Mesothelial cell of epicardium (in vitro differentiated cells): Measurements from ENCODE around the gene UTP14C. TPM values are rescaled to one million over a fixed set of nuclear protein-coding genes. Genes with fewer than 3 reads are reported as not detected.
A peak's percentile ranks its signal among the peaks of the same experiment; 100 is the strongest.

Source experiments
- DNase-seq, 2 experiments: peaks; one replicate each; pipeline ENCODE4 v3.0.0; 2021; ENCODE audit warnings: low spot score in 2 of 2; ENCODE audit not compliant: unreplicated experiment in 2 of 2
- H3K27ac Mint-ChIP-seq: 2 replicates; pipeline ENCODE4 v1.8.0; 2021; ENCODE audit warnings: mixed read lengths
- H3K27me3 Mint-ChIP-seq: 2 replicates; pipeline ENCODE4 v1.8.0; 2021; ENCODE audit warnings: low read depth, mixed read lengths
- H3K36me3 Mint-ChIP-seq: 2 replicates; pipeline ENCODE4 v1.8.0; 2021; ENCODE audit warnings: mixed read lengths
- H3K4me1 Mint-ChIP-seq: 2 replicates; pipeline ENCODE4 v1.8.0; 2021; ENCODE audit warnings: mixed read lengths
- H3K4me3 Mint-ChIP-seq: 2 replicates; pipeline ENCODE4 v1.8.0; 2021; ENCODE audit warnings: mild to moderate bottlenecking, moderate library complexity, mixed read lengths
- H3K9me3 Mint-ChIP-seq: 2 replicates; pipeline ENCODE4 v1.8.0; 2021; ENCODE audit warnings: mixed read lengths
- total RNA-seq: library from RNA; stranded (reverse); gene quantifications from 3 replicates; pipeline ENCODE4 v1.2.1, GENCODE V29; 2021
- TF ChIP-seq, protein P1 (sequence below): fragments of 200-600 bp; sonication (generic); IDR thresholded peaks from one replicate; pipeline ENCODE4 v1.5.0; 2021; ENCODE audit warnings: antibody characterized with exemption; ENCODE audit not compliant: unreplicated experiment

UTP14C gene
- total RNA-seq, 1 donor from 2014 or later: 27.1 TPM

DNA sequence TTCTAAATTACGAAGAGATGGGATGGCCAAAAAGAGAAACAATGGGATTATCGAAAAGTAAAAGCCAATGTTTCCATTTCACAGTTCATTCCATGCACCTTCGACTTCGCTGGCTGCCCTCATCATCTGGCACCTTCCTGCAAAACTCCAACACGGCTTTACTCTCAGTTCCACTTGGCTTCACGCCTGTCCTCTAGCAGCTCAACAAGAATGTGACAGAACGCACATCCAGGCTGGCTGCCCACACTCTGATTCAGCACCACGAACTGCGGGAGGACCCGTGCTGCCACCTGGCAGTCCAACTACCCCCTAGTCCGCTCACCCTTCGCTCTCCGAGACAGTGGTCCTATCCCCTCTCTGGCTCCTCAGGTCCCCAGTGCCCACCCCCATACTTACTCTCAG, 25.0 kb upstream of the UTP14C start:
- H3K4me3 Mint-ChIP-seq: peak overlapping the region; percentile 3
- peaks cover 75% of the 10 kb centered on the region for H3K4me1 Mint-ChIP-seq
- H3K36me3 Mint-ChIP-seq: no peaks in the 10 kb centered on the region
- H3K9me3 Mint-ChIP-seq: no peaks in the 10 kb centered on the region
- TF ChIP-seq, protein P1, sequence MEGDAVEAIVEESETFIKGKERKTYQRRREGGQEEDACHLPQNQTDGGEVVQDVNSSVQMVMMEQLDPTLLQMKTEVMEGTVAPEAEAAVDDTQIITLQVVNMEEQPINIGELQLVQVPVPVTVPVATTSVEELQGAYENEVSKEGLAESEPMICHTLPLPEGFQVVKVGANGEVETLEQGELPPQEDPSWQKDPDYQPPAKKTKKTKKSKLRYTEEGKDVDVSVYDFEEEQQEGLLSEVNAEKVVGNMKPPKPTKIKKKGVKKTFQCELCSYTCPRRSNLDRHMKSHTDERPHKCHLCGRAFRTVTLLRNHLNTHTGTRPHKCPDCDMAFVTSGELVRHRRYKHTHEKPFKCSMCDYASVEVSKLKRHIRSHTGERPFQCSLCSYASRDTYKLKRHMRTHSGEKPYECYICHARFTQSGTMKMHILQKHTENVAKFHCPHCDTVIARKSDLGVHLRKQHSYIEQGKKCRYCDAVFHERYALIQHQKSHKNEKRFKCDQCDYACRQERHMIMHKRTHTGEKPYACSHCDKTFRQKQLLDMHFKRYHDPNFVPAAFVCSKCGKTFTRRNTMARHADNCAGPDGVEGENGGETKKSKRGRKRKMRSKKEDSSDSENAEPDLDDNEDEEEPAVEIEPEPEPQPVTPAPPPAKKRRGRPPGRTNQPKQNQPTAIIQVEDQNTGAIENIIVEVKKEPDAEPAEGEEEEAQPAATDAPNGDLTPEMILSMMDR: no peak
- DNase-seq: no peak
- H3K27ac Mint-ChIP-seq: peak overlapping the region; percentile 91
- H3K27me3 Mint-ChIP-seq: no peaks in the 10 kb centered on the region

DNA sequence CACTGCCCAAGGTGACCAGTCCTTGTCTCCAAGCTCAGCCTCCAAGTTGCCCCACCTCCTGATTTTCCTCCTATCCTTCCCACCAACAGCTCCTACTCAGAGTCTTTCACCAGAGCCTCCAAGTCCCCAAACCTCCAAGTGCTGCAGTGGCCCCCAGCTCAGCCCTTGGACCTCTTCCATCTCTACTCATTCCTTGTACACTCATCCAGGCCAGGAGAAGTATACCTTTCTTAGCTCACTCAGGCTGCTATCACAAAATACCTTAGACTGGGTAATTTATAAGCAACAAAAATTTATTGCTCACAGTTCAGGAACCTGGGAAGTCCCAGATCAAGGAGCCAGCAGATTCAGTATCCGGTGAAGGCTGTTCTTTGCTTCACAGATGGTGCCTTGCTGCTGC, 24.6 kb upstream of the UTP14C start:
- Mint-ChIP-seq H3K9me3 (no peaks in the 10 kb centered on the region), H3K27me3 (no peaks in the 10 kb centered on the region), H3K36me3 (no peaks in the 10 kb centered on the region), H3K27ac (peak overlapping the region; percentile 91), H3K4me1 (peaks cover 75% of the 10 kb centered on the region), H3K4me3 (peak overlapping the region; percentile 3)
- DNase-seq: no peak
- TF ChIP-seq, protein P1: no peak

DNA sequence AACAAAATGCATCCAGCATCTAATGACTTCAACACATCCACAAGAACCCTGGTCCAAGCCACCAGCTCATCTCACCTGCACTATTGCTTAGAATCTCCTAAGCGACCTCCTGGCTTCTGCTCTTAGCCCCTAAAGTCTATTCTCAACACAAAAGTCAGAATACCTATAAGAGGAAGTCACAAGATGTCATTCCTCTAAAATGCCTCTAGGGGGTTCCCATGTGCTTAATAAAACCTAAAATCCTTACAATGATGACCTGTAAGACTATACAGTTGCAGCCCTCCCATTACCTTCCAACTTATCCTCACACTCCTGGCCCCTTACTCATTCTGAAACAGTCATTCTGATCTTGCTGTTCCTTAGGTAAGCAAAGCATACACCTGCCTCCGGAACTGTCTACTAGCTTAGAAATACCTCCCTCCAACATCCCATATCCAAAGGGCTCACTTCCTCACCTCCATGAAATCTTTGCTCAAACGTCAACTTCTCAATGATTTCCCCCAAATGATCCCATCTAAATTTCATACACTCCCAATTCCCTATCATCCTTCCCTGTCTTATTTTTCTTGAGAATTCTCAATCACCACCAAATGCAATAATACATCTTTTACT, 23.3 kb upstream of the UTP14C start:
- peaks cover 3% of the 10 kb centered on the region for H3K36me3 Mint-ChIP-seq
- H3K9me3 Mint-ChIP-seq: no peaks in the 10 kb centered on the region
- TF ChIP-seq, protein P1: peak; percentile 66
- H3K4me3 Mint-ChIP-seq: no peak overlapping the region
- H3K27me3 Mint-ChIP-seq: no peaks in the 10 kb centered on the region
- no peak for DNase-seq
- H3K4me1 Mint-ChIP-seq: peaks cover 70% of the 10 kb centered on the region
- H3K27ac Mint-ChIP-seq: peak overlapping the region; percentile 76

DNA sequence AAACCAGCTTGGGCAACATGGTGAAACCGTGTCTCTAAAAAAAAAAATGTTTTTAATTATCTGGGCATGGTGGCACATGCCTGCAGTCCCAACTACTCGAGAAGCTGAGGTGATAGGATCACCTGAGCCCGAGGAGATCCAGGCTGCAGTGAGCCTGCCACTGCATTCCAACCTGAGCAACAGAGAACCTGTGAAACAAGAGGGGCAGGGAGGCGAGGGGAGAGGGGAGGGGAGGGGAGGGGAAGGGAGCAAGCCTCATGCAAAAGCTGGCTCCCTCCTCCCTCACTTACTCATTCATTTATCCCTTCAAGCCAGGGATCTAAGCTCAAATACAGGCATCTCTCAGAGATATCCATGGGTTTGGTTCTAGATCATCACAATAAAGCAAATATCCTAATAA, 22.1 kb upstream of the UTP14C start:
- Mint-ChIP-seq H3K36me3 (peaks cover 5% of the 10 kb centered on the region), H3K4me1 (peaks cover 61% of the 10 kb centered on the region), H3K9me3 (no peaks in the 10 kb centered on the region), H3K4me3 (no peak overlapping the region), H3K27me3 (no peaks in the 10 kb centered on the region), H3K27ac (no peak overlapping the region)
- TF ChIP-seq, protein P1: no peak
- no peak for DNase-seq

DNA sequence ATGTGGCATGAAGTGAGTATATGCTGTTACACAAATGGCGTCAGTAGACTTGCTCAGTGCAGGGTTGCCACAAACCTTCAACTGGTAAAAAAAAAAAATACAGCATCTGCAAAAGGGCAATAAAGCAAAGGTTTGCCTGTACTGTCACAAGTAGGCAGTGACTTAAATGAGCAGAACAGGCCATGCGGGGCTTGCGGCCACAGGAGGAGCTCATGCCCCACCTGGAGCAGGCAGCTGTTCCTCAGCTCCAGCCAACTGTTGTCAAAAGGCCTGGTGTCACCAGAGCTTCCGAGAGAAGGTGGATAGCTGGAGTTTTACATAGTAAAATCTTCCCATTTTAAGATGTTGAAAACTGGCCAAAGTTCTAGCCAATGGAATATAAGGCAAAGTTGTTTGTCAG, 20.9 kb upstream of the UTP14C start:
- peaks cover 58% of the 10 kb centered on the region for H3K4me1 Mint-ChIP-seq
- H3K36me3 Mint-ChIP-seq: peaks cover 11% of the 10 kb centered on the region

More for the DNA sequence above, 20.9 kb upstream of the UTP14C start:
- H3K9me3 Mint-ChIP-seq: no peaks in the 10 kb centered on the region
- no peak overlapping the region for H3K4me3 Mint-ChIP-seq
- H3K27ac Mint-ChIP-seq: peak overlapping the region; percentile 84
- H3K27me3 Mint-ChIP-seq: no peaks in the 10 kb centered on the region
- no peak for DNase-seq
- TF ChIP-seq, protein P1: no peak
